Motor neuron (in vitro differentiated cells): ENCODE results near the gene ZC3H14. TPM values are rescaled to one million over a fixed set of nuclear protein-coding genes. Genes with fewer than 3 reads are reported as not detected.
"Not testable (repeated sequence)": the region's sequence is repeated elsewhere in the genome, so short reads cannot be mapped to it uniquely, and the experiment has no call there.

Source experiments
- ATAC-seq, 8 experiments: fragments of 200-7000 bp; cut with Tn5 transposase; replicated peaks in 6 of 8; 2 replicates each; pipeline ENCODE4 v1.8.0; 2021; ENCODE audit warnings: mild to moderate bottlenecking in 8 of 8, moderate library complexity in 8 of 8
- H3K27ac ChIP-seq, 2 donors: fragments of 250-450 bp; sonication (Bioruptor Pico); 2 replicates each; pipeline ENCODE4 v1.9.0; 2021; ENCODE audit warnings: antibody characterized with exemption in 2 of 2, mild to moderate bottlenecking in 2 of 2, moderate library complexity in 1 of 2
- H3K4me1 ChIP-seq, 2 donors: fragments of 250-450 bp; sonication (Bioruptor Pico); replicated peaks in 1 of 2; 2 replicates each; pipeline ENCODE4 v1.6.1; 2021; ENCODE audit warnings: antibody characterized with exemption in 2 of 2, mild to moderate bottlenecking in 2 of 2, moderate library complexity in 1 of 2
- H3K4me3 ChIP-seq, 5 donors: fragments of 250-450 bp; sonication (Bioruptor Pico); 2 replicates each; pipeline ENCODE4 v1.9.0; 2021; ENCODE audit warnings: antibody characterized with exemption in 5 of 5, mild to moderate bottlenecking in 5 of 5, moderate library complexity in 4 of 5
- WGBS, 10 experiments: fragments of 450-650 bp; shearing (Covaris generic); methylation state at CpG; one replicate each; pipeline ENCODE4 v1.0.0; 2022; 5-methylcytosine and 5-hydroxymethylcytosine counted together
- in situ Hi-C, 9 experiments: fragments of 400-800 bp; cut with MboI; loops; one replicate each; pipeline ENCODE4 v1.15.0; 2021; ENCODE audit warnings: low sequenced_read_pairs in 9 of 9, low pct_unique_long_range_greater_than_20kb in 2 of 9; ENCODE audit not compliant: unreplicated experiment in 9 of 9
- total RNA-seq, 8 experiments: library from RNA; unstranded; fragments of 300-600 nt; gene quantifications; 2 replicates each; pipeline versions ENCODE4 v1.2.3 to v1.2.4, GENCODE V29; 2022

ZC3H14 gene
- total RNA-seq = 10 to 100 TPM; 32.3 to 64.7 (median 48.3) TPM

DNA sequence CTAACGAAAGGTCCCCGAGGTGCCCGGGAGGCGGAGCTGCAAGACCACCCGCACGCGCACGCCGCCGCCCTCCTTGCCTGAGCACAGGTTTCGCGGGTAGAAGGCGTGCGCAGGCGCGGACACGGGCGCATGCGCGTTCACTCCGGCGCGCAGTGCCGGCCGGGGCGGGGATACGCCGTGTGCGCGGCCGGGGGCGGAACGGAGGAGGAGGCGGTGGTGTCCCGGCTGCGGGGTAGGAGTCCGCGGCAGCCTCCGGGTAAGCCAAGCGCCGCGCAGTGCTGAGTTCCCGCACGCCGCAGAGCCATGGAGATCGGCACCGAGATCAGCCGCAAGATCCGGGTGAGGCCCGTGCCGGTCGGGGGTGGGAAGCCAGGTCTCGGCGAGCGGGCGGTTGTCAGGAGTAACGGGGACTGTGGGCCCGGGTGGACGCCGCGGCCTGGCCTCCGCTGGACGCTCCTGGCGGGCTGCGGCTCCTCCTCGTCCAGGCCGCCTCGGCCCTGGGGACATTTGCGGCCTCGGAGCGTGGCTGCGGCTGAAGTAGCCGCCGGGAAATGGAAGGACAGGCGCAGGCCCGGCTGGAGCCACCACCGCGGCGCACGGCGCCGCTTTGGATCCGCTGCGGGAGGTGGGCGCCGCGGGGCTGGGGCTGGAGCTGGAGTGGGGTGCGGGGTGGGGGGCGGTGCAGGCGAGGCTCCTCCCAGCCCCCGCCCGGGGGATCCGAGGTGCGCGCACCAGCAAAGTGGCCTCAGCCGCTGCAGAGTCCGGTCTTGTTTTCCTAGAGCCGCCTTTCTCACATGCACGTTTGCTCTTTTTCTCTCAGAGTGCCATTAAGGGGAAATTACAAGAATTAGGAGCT is at the start of gene ZC3H14:
Gene ZC3H14, plus strand, starts transcription at position 207 of the 856 bp plus-strand sequence. Its CDS starts 97 bp downstream, at position 304.
- Histone ChIP-seq H3K4me3 (peak within 1 kb of the TSS; percentile 69 to 92 (median 84)), H3K27ac (peak within 1 kb of the TSS; percentile 71 to 90), H3K4me1 (peaks cover 5 to 10% of the 10 kb centered on the region in 2 donors)
- WGBS, 10 experiments = 0 to 3% (median 1%) methylated on average over 5 to 17 of the region's 99 CpGs; no CpG with 5 or more reads in 6 of the 10 experiments
- in situ Hi-C loops = loop anchor here in 1 of 9 experiments (25.0 kb wide), 1 partner anchor 551 kb away; the partner anchor contains the start of gene GPR65
- peak; percentile 92 to 95 (median 93) for ATAC-seq

DNA sequence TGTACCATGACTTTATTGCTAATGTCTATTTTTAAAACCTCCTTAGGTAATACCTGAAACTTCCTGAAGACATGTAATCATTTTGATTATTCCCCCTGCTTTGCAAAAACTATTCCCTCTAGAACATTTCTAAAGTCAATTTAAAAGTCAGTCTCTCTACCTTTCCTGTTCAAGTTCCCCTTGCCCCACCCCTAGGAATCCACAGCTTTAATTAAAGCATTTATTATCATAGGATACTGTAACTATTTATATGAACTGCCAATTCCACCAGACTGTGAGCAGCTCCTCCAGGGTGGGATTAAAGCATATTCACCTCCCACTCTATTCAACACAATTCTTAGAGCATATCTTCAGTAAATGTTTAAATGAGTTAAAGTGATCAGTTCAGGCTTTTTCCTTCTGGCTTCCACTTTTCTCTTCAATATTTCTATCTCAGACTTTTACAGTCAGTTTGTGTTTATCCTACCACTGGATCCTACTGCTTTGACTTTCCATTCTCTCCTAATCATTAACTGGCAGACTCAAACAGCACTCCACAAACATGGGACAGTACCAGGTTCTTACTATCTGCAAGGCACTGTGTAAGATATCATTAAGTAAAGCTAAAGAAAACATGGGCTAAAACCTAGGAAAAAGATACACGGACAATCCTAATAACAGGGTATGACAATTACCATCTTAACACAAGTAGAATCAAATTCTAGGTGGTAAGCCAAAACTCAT is 47.2 kb upstream of the ZC3H14 start:
- ATAC-seq = no peak
- Histone ChIP-seq H3K27ac (no peak overlapping the region), H3K4me3 (no peak overlapping the region), H3K4me1 (peaks cover 5 to 6% of the 10 kb centered on the region in 2 donors)
- in situ Hi-C loops = no loop called here
- 30 to 80% (median 47%) methylated on average over 1 of the region's 1 CpG; no CpG with 5 or more reads in 2 of the 10 experiments for WGBS, 10 experiments

GRCh38 chr14:88516861-88517357 is 45.9 kb upstream of the ZC3H14 start:
- no peak overlapping the region for H3K27ac ChIP-seq
- 0 to 80% (median 20%) methylated on average over 1 to 7 of the region's 7 CpGs; no CpG with 5 or more reads in 1 of the 10 experiments for WGBS, 10 experiments
- no peak overlapping the region for H3K4me3 ChIP-seq
- no peak for ATAC-seq
- in situ Hi-C loops = no loop called here
- peaks cover 5 to 6% of the 10 kb centered on the region in 2 donors for H3K4me1 ChIP-seq

DNA sequence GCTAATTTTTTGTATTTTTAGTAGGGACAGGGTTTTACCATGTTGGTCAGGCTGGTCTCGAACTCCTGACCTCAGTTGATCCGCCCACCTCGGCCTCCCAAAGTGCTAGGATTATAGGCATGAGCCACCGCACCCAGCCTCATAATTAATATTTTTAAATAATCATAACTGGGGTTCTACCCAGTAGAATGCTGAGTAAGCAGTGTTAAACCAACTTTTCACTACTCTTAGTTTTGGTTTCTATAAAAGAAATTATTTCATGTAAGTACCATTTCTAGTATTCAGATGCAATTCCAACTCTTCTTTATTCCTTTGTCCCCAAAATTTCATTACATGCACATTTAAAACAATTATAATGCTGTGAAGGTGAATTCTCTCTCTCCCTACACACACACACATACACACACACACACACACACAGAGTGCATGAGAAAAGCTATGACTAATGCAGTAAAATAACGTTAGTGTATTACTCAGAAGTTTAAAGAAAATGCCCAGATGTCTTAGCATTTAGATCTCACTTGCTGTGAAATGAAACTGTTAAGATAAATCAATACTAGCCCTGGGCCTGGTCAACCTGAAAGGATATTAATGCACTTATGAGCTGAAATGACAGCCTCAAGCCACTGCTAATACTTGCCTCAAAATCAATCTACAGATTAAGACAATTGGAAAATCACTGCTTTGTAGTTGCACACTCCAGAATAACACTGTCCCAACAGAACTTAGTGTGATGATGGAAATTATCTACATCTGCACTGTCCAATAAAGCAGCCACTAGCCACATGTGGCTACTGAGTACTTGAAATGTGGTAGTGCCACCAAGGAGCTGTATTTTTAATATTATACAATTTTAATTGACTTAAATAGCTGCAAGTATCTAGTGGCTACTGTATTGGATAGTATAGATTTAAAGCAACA is 44.0 kb upstream of the ZC3H14 start:
- Histone ChIP-seq H3K27ac (no peak overlapping the region), H3K4me1 (peaks cover 5 to 6% of the 10 kb centered on the region in 2 donors), H3K4me3 (no peak overlapping the region)
- in situ Hi-C loops = no loop called here
- ATAC-seq = peak in 4 of 8 experiments; percentile 16 to 61 (median 46)
- WGBS, 10 experiments = 0 to 80% (median 32%) methylated on average over 1 to 5 of the region's 5 CpGs; no CpG with 5 or more reads in 2 of the 10 experiments

GRCh38 chr14:88519907-88520306 is 42.9 kb upstream of the ZC3H14 start:
- Histone ChIP-seq H3K27ac (no peak overlapping the region), H3K4me3 (no peak overlapping the region), H3K4me1 (peaks cover 5 to 6% of the 10 kb centered on the region in 2 donors)
- no peak for ATAC-seq
- 94 to 100% (median 100%) methylated on average over 1 to 2 of the region's 2 CpGs; no CpG with 5 or more reads in 5 of the 10 experiments for WGBS, 10 experiments
- in situ Hi-C loops = no loop called here

DNA sequence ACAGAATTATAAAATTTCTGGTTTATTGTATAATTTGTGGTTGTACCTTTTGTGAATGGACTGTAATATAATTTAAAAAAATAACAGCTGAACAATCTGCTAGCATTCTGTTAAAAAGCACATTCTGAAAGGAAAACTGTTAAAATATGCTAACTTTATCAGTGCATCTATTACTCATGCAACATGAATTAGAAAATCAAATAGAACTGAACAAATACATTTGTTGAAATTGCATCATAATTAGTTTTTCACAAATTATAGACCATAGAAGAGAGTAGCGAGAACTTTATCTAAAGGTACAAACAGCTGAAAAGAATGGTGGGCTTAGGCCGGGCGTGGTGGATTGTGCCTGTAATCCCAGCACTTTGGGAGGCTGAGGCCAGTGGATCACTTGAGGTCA is 41.0 kb upstream of the ZC3H14 start:
- 44 to 100% (median 68%) methylated on average over 1 to 3 of the region's 3 CpGs; no CpG with 5 or more reads in 2 of the 10 experiments for WGBS, 10 experiments
- in situ Hi-C loops = no loop called here
- H3K4me3 ChIP-seq = no peak overlapping the region
- H3K27ac ChIP-seq = no peak overlapping the region
- ATAC-seq = no peak
- peaks cover under 1 to 5% of the 10 kb centered on the region in 2 donors for H3K4me1 ChIP-seq

DNA sequence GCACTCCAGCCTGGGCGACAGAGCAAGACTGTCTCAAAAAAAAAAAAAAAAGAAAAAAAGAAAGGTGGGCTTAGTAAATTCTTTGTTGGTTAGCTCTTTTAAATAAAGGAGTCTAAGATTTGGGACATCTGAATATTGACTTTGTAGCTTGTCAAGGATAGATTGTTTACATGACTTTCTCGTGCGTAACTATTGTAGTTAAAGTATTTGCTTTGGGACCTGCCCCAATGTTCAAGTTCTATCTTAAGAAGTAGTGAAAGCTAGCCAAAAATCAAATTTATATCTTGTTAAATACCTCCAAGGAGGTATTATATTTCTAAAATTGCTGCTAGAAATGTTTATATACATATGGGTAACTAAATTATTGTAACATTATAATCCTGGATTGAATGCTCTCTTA is 40.4 kb upstream of the ZC3H14 start:
- Histone ChIP-seq H3K4me3 (no peak overlapping the region), H3K27ac (no peak overlapping the region), H3K4me1 (no peaks in the 10 kb centered on the region)
- 59 to 100% (median 93%) methylated on average over 1 to 3 of the region's 3 CpGs; no CpG with 5 or more reads in 1 of the 10 experiments for WGBS, 10 experiments
- in situ Hi-C loops = no loop called here
- ATAC-seq = no peak

DNA sequence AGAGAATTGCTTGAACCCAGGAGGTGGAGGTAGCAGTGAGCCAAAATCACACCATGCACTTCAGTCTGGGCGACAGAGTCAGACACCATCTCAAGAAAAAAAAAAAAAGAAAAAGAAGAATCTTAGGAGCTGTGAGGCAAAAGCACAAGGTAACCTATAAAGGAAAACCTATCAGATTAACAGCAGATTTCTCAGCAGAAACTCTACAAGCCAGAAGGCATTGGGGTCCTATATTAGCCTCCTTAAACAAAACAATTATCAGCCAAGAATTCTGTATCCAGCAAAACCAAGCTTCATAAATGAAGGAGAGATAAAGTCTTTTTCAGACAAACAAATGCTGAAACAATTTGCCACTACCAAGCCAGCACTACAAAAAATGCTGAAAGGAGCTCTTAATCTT is 32.9 kb upstream of the ZC3H14 start:
- H3K4me3 ChIP-seq, H3K4me1 ChIP-seq, H3K27ac ChIP-seq, ATAC-seq, in situ Hi-C loops: not testable (repeated sequence)
- 60 to 100% (median 100%) methylated on average over 1 of the region's 1 CpG; no CpG with 5 or more reads in 3 of the 10 experiments for WGBS, 10 experiments

- no peak overlapping the region for H3K27ac ChIP-seq
- no peak overlapping the region for H3K4me3 ChIP-seq
- in situ Hi-C loops = no loop called here
- ATAC-seq = peak in 1 of 8 experiments; percentile 78
- H3K4me1 ChIP-seq = no peaks in the 10 kb centered on the region
- 73 to 100% (median 91%) methylated on average over 2 to 6 of the region's 6 CpGs; no CpG with 5 or more reads in 1 of the 10 experiments for WGBS, 10 experiments
These were observed 29.7 kb upstream of the ZC3H14 start for GRCh38 chr14:88533064-88533602.

- H3K27ac ChIP-seq = no peak overlapping the region
- WGBS, 10 experiments = 60 to 100% (median 74%) methylated on average over 1 to 4 of the region's 4 CpGs; no CpG with 5 or more reads in 3 of the 10 experiments
- in situ Hi-C loops = no loop called here
- no peaks in the 10 kb centered on the region for H3K4me1 ChIP-seq
- ATAC-seq = peak in 1 of 8 experiments; percentile 30
- H3K4me3 ChIP-seq = no peak overlapping the region
These were observed 27.7 kb upstream of the ZC3H14 start for GRCh38 chr14:88535149-88535548.

- Histone ChIP-seq H3K4me1 (no peaks in the 10 kb centered on the region), H3K4me3 (no peak overlapping the region), H3K27ac (no peak overlapping the region)
- WGBS, 10 experiments = 34 to 100% (median 78%) methylated on average over 1 to 4 of the region's 4 CpGs
- ATAC-seq = no peak
- in situ Hi-C loops = no loop called here
These were observed 27.0 kb upstream of the ZC3H14 start for GRCh38 chr14:88535813-88536212.

DNA sequence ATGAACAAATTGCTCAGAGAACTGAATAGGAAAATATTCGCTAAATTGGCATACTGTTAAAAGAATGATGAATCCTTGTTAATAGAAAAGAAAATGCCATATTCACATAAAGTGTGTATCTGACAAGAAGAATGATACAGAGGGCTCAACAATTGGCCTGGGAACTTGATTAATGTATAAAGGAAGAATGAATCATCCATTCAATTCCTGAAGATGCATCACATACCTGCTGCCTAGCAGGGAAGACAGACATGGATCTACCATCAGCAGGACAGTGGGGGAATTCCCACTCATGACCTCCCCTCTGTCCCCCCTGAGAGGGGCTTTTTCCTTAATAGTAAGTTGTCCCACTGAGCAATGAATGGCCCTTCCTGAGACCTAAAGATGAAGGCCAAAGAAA is 21.5 kb upstream of the ZC3H14 start:
- no peak overlapping the region for H3K27ac ChIP-seq
- no peak for ATAC-seq
- no peak overlapping the region for H3K4me3 ChIP-seq
- in situ Hi-C loops = no loop called here
- 22 to 100% (median 88%) methylated on average over 1 of the region's 1 CpG; no CpG with 5 or more reads in 1 of the 10 experiments for WGBS, 10 experiments
- H3K4me1 ChIP-seq = no peaks in the 10 kb centered on the region
